RPMI8226 (cell line): ENCODE measurements around the gene C5AR1.
"Not testable (repeated sequence)": the region's sequence is repeated elsewhere in the genome, so short reads cannot be mapped to it uniquely, and the experiment has no call there.

Experiments used
- DNase-seq: peaks from one replicate; pipeline ENCODE4 v3.0.0-alpha.2; 2015

C5AR1 gene

GRCh38 chr19:47309608-47310007 lies at the start of gene C5AR1:
TSS of gene C5AR1 (plus strand) at chr19:47309861. CDS start at chr19:47309896, 35 bp downstream.
- DNase-seq, result no peak

GRCh38 chr19:47260476-47260875 lies 49.2 kb upstream of the C5AR1 start:
- no peak for DNase-seq

GRCh38 chr19:47261946-47262793 lies 47.5 kb upstream of the C5AR1 start:
- peak; percentile 79 for DNase-seq

GRCh38 chr19:47264629-47265028 lies 45.0 kb upstream of the C5AR1 start:
- DNase-seq, result no peak

- no peak for DNase-seq
These were observed 43.2 kb upstream of the C5AR1 start for GRCh38 chr19:47266401-47266941.

- DNase-seq, result no peak
These were observed 42.3 kb upstream of the C5AR1 start for GRCh38 chr19:47267350-47267759.

GRCh38 chr19:47268028-47268427 lies 41.6 kb upstream of the C5AR1 start:
- DNase-seq, result no peak

GRCh38 chr19:47269596-47269995 lies 40.1 kb upstream of the C5AR1 start:
- DNase-seq, result no peak

GRCh38 chr19:47270408-47270807 lies 39.3 kb upstream of the C5AR1 start:
- DNase-seq, result no peak

- DNase-seq, result no peak
These were observed 37.7 kb upstream of the C5AR1 start for GRCh38 chr19:47271949-47272348.

GRCh38 chr19:47272448-47273312 lies 37.0 kb upstream of the C5AR1 start:
- no peak for DNase-seq

- DNase-seq, result peak; percentile 85
These were observed 36.2 kb upstream of the C5AR1 start for GRCh38 chr19:47273313-47274070.

- DNase-seq, result peak; percentile 89
These were observed 35.4 kb upstream of the C5AR1 start, which contains the start of gene INAFM1 for GRCh38 chr19:47274071-47274890. TSS of gene INAFM1 (plus strand) at chr19:47274885. CDS start at chr19:47274920, 35 bp downstream.

- DNase-seq, result peak; percentile 22
These were observed 34.5 kb upstream of the C5AR1 start for GRCh38 chr19:47274891-47275761.

GRCh38 chr19:47275791-47276461 lies 33.7 kb upstream of the C5AR1 start:
- DNase-seq, result no peak

- DNase-seq, result not testable (repeated sequence)
These were observed 33.1 kb upstream of the C5AR1 start for GRCh38 chr19:47276513-47276912.

- DNase-seq, result peak; percentile 56
These were observed 29.4 kb upstream of the C5AR1 start for GRCh38 chr19:47280183-47280797.

GRCh38 chr19:47283405-47284059 lies 26.1 kb upstream of the C5AR1 start:
- no peak for DNase-seq

- peak; percentile 69 for DNase-seq
These were observed 25.2 kb upstream of the C5AR1 start for GRCh38 chr19:47284324-47284899.
